Stimulated activated CD4-positive, alpha-beta T cell treated with anti-CD3 and anti-CD28 coated beads, Interleukin-1b, Interleukin-23, amount 100 ng/mL, for 48 hours (primary cell): Measurements from ENCODE around the gene FNIP1.
"Not testable (repeated sequence)": the region's sequence is repeated elsewhere in the genome, so short reads cannot be mapped to it uniquely, and the experiment has no call there.

ENCODE experiments used
- DNase-seq: peaks from one replicate; pipeline ENCODE4 v3.0.0-alpha.2; 2020

Gene FNIP1

DNA sequence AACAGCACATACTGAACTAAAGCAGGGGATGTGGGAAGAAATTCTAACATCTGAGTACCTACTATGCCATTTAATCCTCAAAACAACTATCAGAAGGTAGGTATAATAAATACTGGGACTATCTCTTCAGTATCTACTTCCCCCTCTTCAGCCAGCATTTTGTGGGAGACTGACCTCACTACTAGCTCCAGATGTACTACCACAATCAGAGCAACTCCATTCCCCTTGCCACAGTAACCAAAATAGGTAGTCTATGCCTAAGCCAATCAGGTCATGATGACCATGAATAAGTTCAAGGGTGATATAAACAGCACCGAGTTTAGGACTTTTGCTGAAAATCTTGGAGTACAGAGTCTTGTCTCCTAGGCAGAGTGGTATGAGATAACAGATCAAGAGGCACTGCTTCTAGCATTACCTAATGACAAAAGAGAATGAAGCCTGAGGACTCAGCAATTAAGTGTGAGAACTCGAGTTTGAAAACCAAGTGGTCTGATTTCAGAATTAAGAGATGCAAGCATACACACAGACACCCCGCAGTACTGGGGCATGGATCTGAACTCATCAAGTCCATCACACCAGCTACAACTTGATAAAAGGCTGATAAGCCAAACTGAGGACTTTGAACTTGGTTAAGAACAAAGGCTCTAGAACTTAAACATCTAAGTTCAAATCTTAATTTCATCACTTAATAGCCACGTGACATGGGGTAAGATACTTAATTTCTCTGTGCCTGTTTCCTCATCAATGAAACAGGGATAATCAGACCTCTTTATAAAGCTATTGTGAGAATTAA, 9.7 kb downstream of the FNIP1 start:
- DNase-seq: no peak

DNA sequence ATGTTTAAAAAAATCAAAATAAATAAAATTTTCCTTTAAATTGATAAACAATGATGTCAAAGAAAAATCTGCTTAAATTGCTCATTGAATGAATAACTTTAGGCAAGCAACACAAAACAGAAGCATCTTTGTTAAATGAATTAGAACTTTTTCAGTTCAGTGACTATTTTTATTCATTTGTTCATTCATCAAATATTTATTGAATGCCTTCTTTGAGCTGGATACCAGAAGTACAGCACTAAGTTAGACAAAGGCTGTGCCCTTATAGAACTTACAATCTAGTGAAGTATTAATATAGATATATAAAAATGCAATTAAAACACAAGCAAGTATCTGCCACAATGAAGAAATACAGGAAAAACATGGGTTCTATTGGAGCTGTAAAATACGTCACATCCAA, 10.8 kb downstream of the FNIP1 start:
- DNase-seq: no peak

DNA sequence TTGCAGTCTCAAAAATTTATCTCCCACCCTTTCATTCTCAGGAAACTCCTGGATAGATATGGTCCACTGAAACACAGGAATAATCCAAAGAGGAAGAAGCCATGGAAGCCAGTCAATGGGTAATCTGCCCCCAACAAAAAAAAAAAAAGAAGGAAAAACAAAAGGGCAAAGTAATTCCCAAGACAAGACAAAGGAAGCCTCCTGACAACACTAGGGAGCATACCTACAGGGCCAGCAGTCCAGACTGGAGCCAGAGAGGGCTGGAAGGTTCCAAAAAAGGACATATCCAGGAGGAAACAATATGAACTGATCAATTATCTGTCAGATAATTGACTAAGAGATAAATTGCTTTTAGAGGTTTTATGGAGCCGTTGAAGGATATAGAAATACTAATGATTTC, 12.9 kb downstream of the FNIP1 start:
- no peak for DNase-seq

- no peak for DNase-seq
These were observed 13.5 kb downstream of the FNIP1 start for GRCh38 chr5:131783357-131783756.

- no peak for DNase-seq
These were observed 14.1 kb downstream of the FNIP1 start for GRCh38 chr5:131782717-131783116.

- not testable (repeated sequence) for DNase-seq
These were observed 18.7 kb downstream of the FNIP1 start for GRCh38 chr5:131778141-131778540.

DNA sequence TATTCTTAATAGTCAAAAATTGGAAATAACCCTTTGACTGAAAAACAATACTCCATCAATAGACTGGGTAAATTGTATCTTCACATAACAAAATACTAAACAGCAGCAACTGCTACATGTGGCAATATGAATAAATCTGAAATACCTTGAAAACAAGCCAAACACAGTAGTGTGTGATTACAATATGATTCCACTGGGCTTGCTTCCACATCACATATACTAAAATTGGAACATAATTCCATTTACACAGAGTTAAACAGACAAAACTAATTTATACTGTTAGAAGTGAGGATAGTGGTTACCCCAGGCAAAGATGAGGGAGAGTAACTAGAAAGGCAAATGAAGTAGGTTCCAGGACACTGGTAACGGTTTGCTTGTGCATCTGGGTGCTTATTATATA, 20.4 kb downstream of the FNIP1 start:
- DNase-seq: no peak

- DNase-seq: no peak
These were observed 22.0 kb downstream of the FNIP1 start for GRCh38 chr5:131774652-131775367.

GRCh38 chr5:131773805-131774204, 23.0 kb downstream of the FNIP1 start:
- no peak for DNase-seq

DNA sequence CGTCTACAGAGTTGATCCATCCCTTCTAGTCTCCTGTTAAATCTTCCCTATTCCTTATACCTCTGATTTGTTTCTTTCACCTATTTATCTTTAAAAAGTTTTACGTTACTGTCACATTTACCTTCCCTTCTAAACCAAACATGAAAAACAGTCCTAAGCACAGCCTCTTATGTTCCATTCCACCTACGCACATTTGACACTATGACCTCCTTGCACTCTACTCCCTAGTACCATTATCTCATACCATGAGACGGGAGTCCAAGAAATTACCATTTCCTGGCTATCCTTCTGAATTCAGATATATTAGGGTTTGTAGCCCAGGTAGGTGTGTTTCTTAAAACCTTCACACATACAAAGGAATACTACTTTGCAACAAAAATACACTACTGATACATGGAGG, 25.1 kb downstream of the FNIP1 start:
- no peak for DNase-seq

DNA sequence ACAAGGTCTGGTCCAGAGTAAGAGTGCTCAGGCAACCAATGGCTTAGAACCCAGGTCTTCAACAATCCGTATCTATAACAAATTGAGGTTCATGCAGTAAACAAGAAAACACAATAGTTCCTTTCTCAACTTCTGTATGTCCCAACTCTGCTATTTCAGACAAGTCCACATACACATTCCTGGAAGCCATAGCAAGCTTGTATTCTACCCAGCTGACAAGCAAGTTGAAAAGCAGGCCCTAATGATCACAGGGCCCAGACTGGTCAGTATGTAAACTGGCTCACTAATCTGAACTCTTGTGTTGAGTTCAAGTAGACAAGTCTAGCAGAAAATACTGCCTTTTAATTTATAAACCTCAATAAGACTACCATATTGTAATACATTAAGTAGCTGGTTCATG, 26.9 kb downstream of the FNIP1 start:
- DNase-seq: no peak

GRCh38 chr5:131769336-131769735, 27.5 kb downstream of the FNIP1 start:
- no peak for DNase-seq

DNA sequence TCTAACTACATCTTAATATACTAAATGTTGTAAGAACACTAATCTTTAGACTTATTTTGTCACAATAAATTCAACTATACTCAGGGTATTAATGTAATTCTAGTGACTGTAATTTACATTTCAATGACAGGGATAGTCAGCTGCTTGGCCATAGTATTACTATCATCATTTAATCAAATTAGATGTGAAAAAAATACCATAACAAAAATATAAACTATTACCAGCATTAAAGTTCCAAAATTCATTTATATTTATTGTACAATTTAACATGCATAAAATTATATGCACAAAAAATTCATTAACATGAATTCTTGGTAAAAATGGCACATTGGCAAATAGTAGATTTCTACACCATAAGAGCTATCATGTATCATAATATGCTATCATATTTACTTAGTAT, 28.9 kb downstream of the FNIP1 start:
- no peak for DNase-seq

GRCh38 chr5:131766689-131767088, 30.1 kb downstream of the FNIP1 start:
- no peak for DNase-seq

- DNase-seq: no peak
These were observed 31.6 kb downstream of the FNIP1 start for GRCh38 chr5:131765261-131765660.

DNA sequence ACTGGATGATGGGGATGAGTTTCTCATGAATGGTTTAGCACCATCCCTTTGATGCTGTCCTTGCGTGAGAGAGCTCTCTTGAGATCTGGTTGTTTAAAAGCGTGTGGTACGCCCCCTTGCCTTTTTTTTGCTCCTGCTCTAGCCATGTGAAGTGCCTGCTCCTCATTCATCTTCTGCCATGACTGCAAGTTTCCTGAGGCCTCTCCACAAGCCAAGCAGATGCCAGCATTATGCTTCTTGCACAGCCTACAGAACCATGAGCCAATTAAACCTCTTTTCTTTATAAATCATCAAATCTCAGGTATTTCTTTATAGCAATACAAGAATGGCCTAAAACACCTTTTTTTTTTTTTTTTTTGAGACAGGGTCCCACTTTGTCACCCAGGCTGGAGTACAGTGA, 32.8 kb downstream of the FNIP1 start:
- DNase-seq: no peak

DNA sequence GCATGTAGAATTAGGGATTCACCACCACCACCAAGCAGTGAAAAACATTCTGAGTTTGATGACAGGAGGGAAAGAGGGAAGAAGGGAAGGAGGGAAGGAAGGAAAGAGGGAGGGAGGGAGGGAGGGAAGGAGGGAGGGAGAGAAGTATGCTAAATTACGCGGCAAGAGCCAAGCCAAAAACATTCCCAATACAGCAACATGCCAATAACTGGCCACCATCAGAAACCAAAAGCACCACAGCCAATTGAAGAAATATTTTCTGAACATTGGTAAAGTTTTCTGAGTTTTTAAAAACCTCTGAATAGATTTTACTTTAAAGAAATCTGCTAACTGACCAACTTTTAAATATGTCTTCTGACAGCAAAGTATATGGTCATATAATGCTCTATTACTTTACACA, 36.0 kb downstream of the FNIP1 start:
- no peak for DNase-seq

DNA sequence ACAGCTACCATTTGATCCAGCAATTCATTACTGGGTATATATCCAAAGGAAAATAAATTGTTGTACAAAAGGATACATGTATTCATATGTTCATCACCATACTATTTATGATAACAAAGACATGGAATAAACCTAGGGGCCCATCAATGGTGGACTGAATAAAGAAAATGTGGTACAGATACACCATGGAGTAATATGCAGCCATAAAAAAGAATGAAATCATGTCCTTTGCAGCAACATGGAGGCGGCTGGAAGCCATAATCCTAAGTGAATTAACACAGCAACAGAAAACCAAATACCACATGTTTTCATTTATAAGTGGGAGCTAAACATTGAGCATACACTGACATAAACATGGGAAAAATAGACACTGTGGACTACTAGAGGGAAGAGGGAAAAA, 37.1 kb downstream of the FNIP1 start:
- DNase-seq: no peak

DNA sequence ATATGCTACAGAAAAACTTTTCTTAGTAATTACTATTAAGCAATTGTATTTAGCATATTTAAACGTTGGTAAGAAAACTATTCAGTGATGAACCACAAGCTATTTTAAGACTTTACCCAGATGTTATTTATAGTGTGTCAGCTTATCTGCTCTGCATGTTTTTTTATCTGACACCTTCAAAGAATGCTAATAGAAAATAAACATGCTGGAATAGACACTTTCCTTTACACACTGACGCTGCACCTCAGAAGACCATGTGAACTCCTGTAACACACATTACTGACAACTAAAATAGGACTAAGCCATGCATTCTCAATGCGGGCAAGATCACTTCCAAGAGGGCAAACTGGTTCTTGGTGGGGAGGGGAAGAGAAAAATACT, 38.3 kb downstream of the FNIP1 start:
- DNase-seq: no peak

DNA sequence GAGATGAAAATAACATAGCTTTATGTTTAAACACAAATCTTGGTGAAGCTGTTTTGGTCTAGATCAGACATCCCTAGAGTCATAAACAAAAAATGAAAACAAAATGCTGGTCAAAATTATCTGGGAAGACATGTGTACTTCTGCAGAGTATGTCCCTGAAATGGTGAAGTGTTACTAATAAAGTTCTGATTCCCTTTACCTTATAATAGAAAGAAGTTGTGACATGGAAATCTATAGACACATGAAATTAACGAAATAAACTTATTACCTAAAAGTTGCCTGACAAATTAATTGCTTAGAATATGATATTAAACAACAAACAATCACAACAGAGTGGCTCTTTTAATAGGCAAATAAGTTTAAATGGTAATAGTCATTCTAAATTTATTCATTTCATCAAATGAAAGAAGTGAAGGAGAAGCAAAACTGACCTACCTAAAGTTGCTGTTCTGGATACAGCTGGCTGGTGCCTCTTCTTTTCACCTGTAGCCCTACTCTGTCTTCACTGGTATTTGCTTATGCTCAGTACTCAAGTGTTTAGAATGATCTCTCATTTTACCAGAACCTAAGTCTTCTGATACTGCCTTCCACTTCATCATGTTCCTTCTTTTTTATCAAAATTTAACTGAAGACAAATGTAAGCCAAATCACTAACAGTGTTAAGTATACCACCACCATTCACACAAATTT, 38.8 kb downstream of the FNIP1 start:
- DNase-seq: no peak

- DNase-seq: no peak
These were observed 39.9 kb downstream of the FNIP1 start for GRCh38 chr5:131756942-131757341.

DNA sequence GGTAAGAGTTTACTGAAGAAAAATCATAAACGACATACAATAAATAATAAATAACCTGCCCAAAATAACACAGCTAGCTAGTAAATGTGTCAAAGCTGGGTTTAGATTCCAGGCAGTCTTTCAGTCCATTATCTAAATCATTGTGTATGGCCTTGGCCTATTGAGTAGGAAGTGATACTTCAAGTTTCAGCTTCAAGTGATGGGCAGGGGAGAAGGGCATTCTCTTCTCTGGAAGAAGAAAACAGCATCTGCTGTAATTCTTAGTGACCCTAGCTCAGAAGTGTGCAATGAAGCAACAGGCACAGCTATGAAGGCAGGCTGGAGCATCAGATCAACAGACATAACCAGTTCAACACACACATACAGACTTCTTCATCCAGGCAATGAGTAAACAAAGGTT, 42.5 kb downstream of the FNIP1 start:
- DNase-seq: no peak

DNA sequence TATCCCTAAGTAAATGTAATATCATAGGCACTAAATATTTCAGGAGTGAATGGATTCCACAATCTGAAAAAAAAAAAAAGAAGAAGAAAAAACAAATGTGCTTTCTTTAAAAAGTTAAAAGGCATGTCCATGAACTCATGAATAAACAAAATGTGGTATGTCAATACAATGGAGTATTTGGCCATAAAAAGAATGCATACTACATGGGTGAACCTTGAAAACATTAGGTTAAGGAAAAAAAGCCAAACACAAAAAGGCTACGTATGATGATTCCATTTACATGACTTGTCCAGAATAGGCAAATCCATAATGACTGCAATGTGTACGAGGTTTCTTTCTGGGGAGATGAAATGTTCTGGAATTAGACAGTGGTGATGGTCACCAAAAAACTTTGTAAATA, 45.3 kb downstream of the FNIP1 start:
- DNase-seq: no peak
